Neuronal stem cell (in vitro differentiated cells): Measurements from ENCODE around the gene CACHD1.
A peak's percentile ranks its signal among the peaks of the same experiment; 100 is the strongest.

Experiments used
- DNase-seq: peaks from one replicate; pipeline ENCODE4 v3.0.0-alpha.2; 2013; ENCODE audit warnings: low spot score
- H2AFZ ChIP-seq: one replicate; pipeline ENCODE4 v1.6.1; 2013; ENCODE audit warnings: mild to moderate bottlenecking, low read length, inconsistent platforms
- H2AK5ac ChIP-seq: 2 replicates; pipeline ENCODE4 v1.6.1; 2013; ENCODE audit warnings: low read depth, mild to moderate bottlenecking, inconsistent platforms, low read length, moderate library complexity, mixed read lengths
- H2BK120ac ChIP-seq: 2 replicates; pipeline ENCODE4 v1.6.1; 2013; ENCODE audit warnings: low read depth, mild to moderate bottlenecking, inconsistent platforms, low read length, moderate library complexity, mixed read lengths
- H2BK12ac ChIP-seq: one replicate; pipeline ENCODE4 v1.6.1; 2013; ENCODE audit warnings: low read length, inconsistent platforms
- H2BK15ac ChIP-seq: 2 replicates; pipeline ENCODE4 v1.6.1; 2013; ENCODE audit warnings: mild to moderate bottlenecking, low read length, inconsistent platforms, mixed read lengths
- H2BK5ac ChIP-seq: one replicate; pipeline ENCODE4 v1.6.1; 2013; ENCODE audit warnings: inconsistent platforms, mild to moderate bottlenecking, low read length, moderate library complexity
- H3K14ac ChIP-seq: one replicate; pipeline ENCODE4 v1.6.1; 2013; ENCODE audit warnings: low read length, inconsistent platforms
- H3K18ac ChIP-seq: 2 replicates; pipeline ENCODE4 v1.6.1; 2013; ENCODE audit warnings: low read length, inconsistent platforms
- H3K23ac ChIP-seq: 2 replicates; pipeline ENCODE4 v1.6.1; 2013; ENCODE audit warnings: low read depth, mild to moderate bottlenecking, mixed read lengths, low read length, inconsistent platforms; ENCODE audit not compliant: poor library complexity
- H3K27ac ChIP-seq: replicated peaks from 3 replicates; pipeline ENCODE4 v1.5.1; 2013; ENCODE audit warnings: low read length, inconsistent platforms
- H3K27me3 ChIP-seq, 3 experiments: 2 replicates each; pipeline ENCODE4 v1.6.1; 2013; ENCODE audit warnings: low read length in 3 of 3, mild to moderate bottlenecking in 2 of 3, inconsistent platforms in 1 of 3, low read depth in 1 of 3, mixed read lengths in 1 of 3, moderate library complexity in 1 of 3; ENCODE audit not compliant: control insufficient read depth in 3 of 3, insufficient read depth in 3 of 3
- H3K36me3 ChIP-seq, 2 donors: replicated peaks in 1 of 2; 2 replicates each; pipeline ENCODE4 v1.6.1; 2013; ENCODE audit warnings: low read length in 2 of 2; ENCODE audit not compliant: control insufficient read depth in 2 of 2, insufficient read depth in 2 of 2
- H3K4ac ChIP-seq: 2 replicates; pipeline ENCODE4 v1.6.1; 2013; ENCODE audit warnings: inconsistent platforms, mild to moderate bottlenecking, low read length, moderate library complexity
- H3K4me1 ChIP-seq, 2 donors: 1 replicate in 1 of 2; 2 replicates in 1 of 2; pipeline ENCODE4 v1.6.1; 2013; ENCODE audit warnings: low read length in 2 of 2, low read depth in 1 of 2; ENCODE audit not compliant: control insufficient read depth in 2 of 2, insufficient read depth in 1 of 2
- H3K4me2 ChIP-seq: one replicate; pipeline ENCODE4 v1.6.1; 2013; ENCODE audit warnings: mild to moderate bottlenecking, low read length, inconsistent platforms; ENCODE audit not compliant: insufficient read depth, poor library complexity, severe bottlenecking
- H3K4me3 ChIP-seq, 2 donors: 2 replicates each; pipeline ENCODE4 v1.5.1; 2013; ENCODE audit warnings: low read length in 2 of 2, mild to moderate bottlenecking in 2 of 2, inconsistent platforms in 1 of 2, moderate library complexity in 1 of 2
- H3K79me1 ChIP-seq: one replicate; pipeline ENCODE4 v1.6.1; 2013; ENCODE audit warnings: low read depth, mild to moderate bottlenecking, inconsistent platforms, low read length, moderate library complexity
- H3K9ac ChIP-seq: one replicate; pipeline ENCODE4 v1.6.1; 2013; ENCODE audit warnings: mild to moderate bottlenecking, low read depth, low read length, inconsistent platforms; ENCODE audit not compliant: poor library complexity
- H3K9me3 ChIP-seq, 2 donors: replicated peaks in 1 of 2; 2 replicates each; pipeline versions ENCODE3 to v1.6.1; 2013; ENCODE audit warnings: low read length in 2 of 2, mild to moderate bottlenecking in 2 of 2, inconsistent platforms in 1 of 2, low read depth in 1 of 2, mixed read lengths in 1 of 2, moderate library complexity in 1 of 2; ENCODE audit not compliant: control insufficient read depth in 2 of 2, insufficient read depth in 1 of 2
- H4K8ac ChIP-seq: one replicate; pipeline ENCODE4 v1.6.1; 2013; ENCODE audit warnings: low read depth, mild to moderate bottlenecking, inconsistent platforms, low read length, moderate library complexity
- H4K91ac ChIP-seq: one replicate; pipeline ENCODE4 v1.6.1; 2013; ENCODE audit warnings: low read length, low read depth, mild to moderate bottlenecking, inconsistent platforms; ENCODE audit not compliant: poor library complexity
- WGBS, 2 donors: extraction: QIAGEN DNeasy Blood & Tissue Kit; methylation state at CpG; one replicate each; pipeline ENCODE4 v1.1.7; 2013; ENCODE audit warnings: missing lambda C conversion rate in 2 of 2, mixed read lengths in 1 of 2; ENCODE audit not compliant: insufficient read length in 2 of 2, insufficient replicate concordance in 1 of 2; ENCODE audit errors: extremely low coverage in 2 of 2; 5-methylcytosine and 5-hydroxymethylcytosine counted together

The CACHD1 gene

GRCh38 chr1:64631346-64632034 lies 161.6 kb downstream of the CACHD1 start:
- DNase-seq = peak; percentile 46

DNA sequence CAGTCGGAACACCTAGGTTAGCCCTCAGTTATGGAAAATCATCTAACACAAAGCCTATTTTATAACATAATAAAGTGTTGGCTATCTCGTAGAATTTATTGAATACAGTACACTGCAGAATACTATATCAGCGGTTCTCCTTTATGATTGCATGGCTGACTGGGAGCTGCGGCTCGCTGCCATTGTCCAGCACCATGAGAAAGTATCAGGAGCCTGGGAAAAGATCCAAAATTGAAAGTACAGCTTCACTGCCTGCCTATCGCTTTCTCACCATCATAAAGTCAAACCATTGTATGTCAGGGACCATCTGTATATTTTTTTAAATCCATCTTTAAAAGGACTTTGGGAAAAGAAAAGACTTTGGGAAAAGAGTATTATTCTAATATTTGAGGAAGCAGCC lies 163.0 kb downstream of the CACHD1 start:
- H3K27ac ChIP-seq = no peak overlapping the region
- H3K4ac ChIP-seq = no peak overlapping the region
- H3K27me3 ChIP-seq = peaks cover 0 to 5% (median 0%) of the 10 kb centered on the region in 3 experiments
- no peaks in the 10 kb centered on the region for H3K79me1 ChIP-seq
- H2AFZ ChIP-seq = no peak overlapping the region
- no peak overlapping the region for H2BK15ac ChIP-seq
- peaks cover 4 to 71% of the 10 kb centered on the region in 2 donors for H3K36me3 ChIP-seq
- H3K9me3 ChIP-seq = peaks cover 0 to 2% of the 10 kb centered on the region in 2 donors
- H3K23ac ChIP-seq = no peak overlapping the region
- DNase-seq = no peak
- peaks cover 13 to 19% of the 10 kb centered on the region in 2 donors for H3K4me1 ChIP-seq
- no peak overlapping the region for H3K18ac ChIP-seq
- H3K4me3 ChIP-seq = no peak overlapping the region
- H4K91ac ChIP-seq = no peak overlapping the region
- no peak overlapping the region for H3K4me2 ChIP-seq
- H3K9ac ChIP-seq = no peak overlapping the region
- H2BK120ac ChIP-seq = no peak overlapping the region
- no CpG with 5 or more reads among the region's 6 CpGs for WGBS, 2 donors
- no peak overlapping the region for H3K14ac ChIP-seq
- no peak overlapping the region for H2BK5ac ChIP-seq
- no peak overlapping the region for H2AK5ac ChIP-seq
- no peak overlapping the region for H2BK12ac ChIP-seq
- H4K8ac ChIP-seq = no peak overlapping the region

More at GRCh38 chr1:64631346-64632034, 161.6 kb downstream of the CACHD1 start:
- H2BK15ac ChIP-seq = no peak overlapping the region
- peaks cover 0 to 5% (median 0%) of the 10 kb centered on the region in 3 experiments for H3K27me3 ChIP-seq
- H3K79me1 ChIP-seq = no peaks in the 10 kb centered on the region
- no peak overlapping the region for H4K8ac ChIP-seq
- no peak overlapping the region for H3K18ac ChIP-seq
- no peak overlapping the region for H4K91ac ChIP-seq
- H3K4me2 ChIP-seq = no peak overlapping the region
- no peak overlapping the region for H2BK12ac ChIP-seq
- peaks cover 13 to 19% of the 10 kb centered on the region in 2 donors for H3K4me1 ChIP-seq
- no peak overlapping the region for H3K14ac ChIP-seq
- H3K4ac ChIP-seq = no peak overlapping the region
- H2AFZ ChIP-seq = no peak overlapping the region
- H3K9me3 ChIP-seq = peaks cover 0 to 2% of the 10 kb centered on the region in 2 donors
- no peak overlapping the region for H3K4me3 ChIP-seq
- no peak overlapping the region for H2AK5ac ChIP-seq
- no peak overlapping the region for H3K23ac ChIP-seq
- WGBS, 2 donors = no CpG with 5 or more reads among the region's 3 CpGs
- no peak overlapping the region for H2BK5ac ChIP-seq
- H3K27ac ChIP-seq = no peak overlapping the region
- peaks cover 4 to 61% of the 10 kb centered on the region in 2 donors for H3K36me3 ChIP-seq
- no peak overlapping the region for H3K9ac ChIP-seq
- H2BK120ac ChIP-seq = no peak overlapping the region

- Histone ChIP-seq H3K9ac (no peak overlapping the region), H3K4me3 (no peak overlapping the region), H3K4ac (no peak overlapping the region), H3K4me1 (no peaks in the 10 kb centered on the region), H3K9me3 (no peaks in the 10 kb centered on the region), H4K8ac (no peak overlapping the region), H3K36me3 (peaks cover 6 to 97% of the 10 kb centered on the region in 2 donors), H2BK15ac (no peak overlapping the region), H2BK5ac (no peak overlapping the region), H2BK120ac (no peak overlapping the region), H2BK12ac (no peak overlapping the region), H3K27ac (no peak overlapping the region), H3K18ac (no peak overlapping the region), H4K91ac (no peak overlapping the region), H3K79me1 (no peaks in the 10 kb centered on the region), H2AFZ (no peak overlapping the region), H3K14ac (no peak overlapping the region), H3K27me3 (no peaks in the 10 kb centered on the region), H2AK5ac (no peak overlapping the region), H3K23ac (no peak overlapping the region), H3K4me2 (no peak overlapping the region)
- no peak for DNase-seq
- 100% methylated on average over 1 of the region's 3 CpGs; no CpG with 5 or more reads in 1 of the 2 donors for WGBS, 2 donors
These were observed 175.8 kb downstream of the CACHD1 start for GRCh38 chr1:64645735-64646134.

DNA sequence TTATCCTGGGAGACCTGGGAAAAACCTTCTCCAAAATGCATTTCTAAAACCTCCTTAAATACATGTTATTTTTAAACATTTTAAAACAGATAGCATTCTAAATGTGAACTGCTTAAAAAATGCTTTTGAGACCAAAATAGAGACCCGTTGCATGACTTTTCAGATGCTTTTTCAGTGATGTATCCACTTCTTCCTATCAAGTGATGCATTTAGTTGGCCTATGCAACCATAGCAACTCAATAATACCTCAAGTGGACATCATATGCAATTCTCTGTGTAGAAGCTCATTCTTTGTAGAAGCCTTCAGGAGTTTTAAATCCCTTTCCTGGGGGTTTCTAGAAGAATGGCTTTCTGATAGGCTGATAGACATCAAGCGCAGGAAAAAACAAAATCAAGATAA lies 180.5 kb downstream of the CACHD1 start:
- Histone ChIP-seq H2BK15ac (no peak overlapping the region), H3K23ac (no peak overlapping the region), H3K4me1 (no peaks in the 10 kb centered on the region), H3K18ac (no peak overlapping the region), H4K91ac (no peak overlapping the region), H4K8ac (no peak overlapping the region), H3K4ac (no peak overlapping the region), H3K9ac (no peak overlapping the region), H3K14ac (no peak overlapping the region), H3K79me1 (no peaks in the 10 kb centered on the region), H3K27me3 (no peaks in the 10 kb centered on the region), H3K36me3 (peaks cover 4 to 100% of the 10 kb centered on the region in 2 donors), H2BK12ac (no peak overlapping the region), H3K4me3 (no peak overlapping the region), H2AK5ac (no peak overlapping the region), H3K4me2 (no peak overlapping the region), H2BK120ac (no peak overlapping the region), H3K9me3 (no peaks in the 10 kb centered on the region), H3K27ac (no peak overlapping the region), H2AFZ (no peak overlapping the region), H2BK5ac (no peak overlapping the region)
- DNase-seq = no peak
- no CpG with 5 or more reads among the region's 2 CpGs for WGBS, 2 donors
